OCI-LY7 (cell line): ENCODE measurements around the gene COG8.

Experiments used
- CTCF ChIP-seq: fragments of 200-600 bp; sonication (generic); conservative IDR thresholded peaks from 2 replicates; pipeline ENCODE4 v1.5.1; 2014; ENCODE audit warnings: mild to moderate bottlenecking, antibody characterized with exemption, low read length, moderate library complexity, mixed read lengths
- EZH2phosphoT487 ChIP-seq: fragments of 200-600 bp; sonication (generic); IDR thresholded peaks from 2 replicates; pipeline ENCODE4 v1.6.1; 2018; ENCODE audit warnings: low read depth, borderline replicate concordance, mild to moderate bottlenecking, mixed run types, antibody characterized with exemption, low read length, moderate library complexity, mixed read lengths

GRCh38 chr16:69318177-69318910, 21.0 kb downstream of the COG8 start:
- TF ChIP-seq CTCF: no peak
- TF ChIP-seq EZH2phosphoT487: no peak
